Stimulated activated CD8-positive, alpha-beta memory T cell treated with anti-CD3 and anti-CD28 coated beads, Interleukin-15, amount 100 ng/mL, for 1 hour (primary cell): ENCODE results near the gene PER1.
"Not testable (repeated sequence)": the region's sequence is repeated elsewhere in the genome, so short reads cannot be mapped to it uniquely, and the experiment has no call there.

ENCODE experiments used
- DNase-seq: peaks from one replicate; pipeline ENCODE4 v3.0.0-alpha.2; 2020; ENCODE audit warnings: low read depth

The PER1 gene

DNA sequence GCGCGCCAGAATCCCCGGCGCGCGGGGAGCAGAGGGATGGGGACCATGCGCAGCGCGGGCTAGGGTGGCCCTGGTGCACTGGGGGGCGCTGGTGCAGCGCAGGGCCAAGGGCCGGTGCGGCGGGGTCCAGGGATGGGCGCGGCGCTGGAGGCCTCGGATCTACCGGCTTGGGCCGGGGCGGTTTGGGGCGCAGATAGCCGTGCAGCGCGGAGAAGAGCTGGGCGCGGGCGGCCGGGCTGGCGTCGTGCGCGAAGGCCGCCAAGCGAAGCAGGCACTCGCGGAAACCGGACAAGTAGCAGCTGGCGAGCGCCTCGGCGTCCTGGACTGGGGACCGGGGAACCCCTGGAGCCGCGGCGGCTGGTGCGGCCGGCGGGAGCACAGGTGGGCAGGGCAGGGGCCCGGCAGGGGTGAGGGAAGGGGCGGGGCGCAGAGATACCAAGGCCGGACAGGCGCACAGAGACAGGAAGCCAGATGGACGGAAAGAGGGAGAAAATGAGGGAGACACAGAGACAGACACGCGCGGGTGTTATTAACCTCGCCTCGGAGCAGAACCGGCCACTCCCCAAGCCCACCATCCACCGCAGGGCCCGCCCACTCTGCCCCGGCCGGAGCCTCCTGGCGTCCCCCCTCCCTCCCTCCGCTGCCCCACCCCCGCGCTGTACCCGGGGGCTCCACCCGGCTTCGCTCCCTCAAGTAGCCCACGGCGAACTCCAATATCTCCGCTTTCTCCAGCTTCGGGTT is 30.4 kb downstream of the PER1 start:
- no peak for DNase-seq

DNA sequence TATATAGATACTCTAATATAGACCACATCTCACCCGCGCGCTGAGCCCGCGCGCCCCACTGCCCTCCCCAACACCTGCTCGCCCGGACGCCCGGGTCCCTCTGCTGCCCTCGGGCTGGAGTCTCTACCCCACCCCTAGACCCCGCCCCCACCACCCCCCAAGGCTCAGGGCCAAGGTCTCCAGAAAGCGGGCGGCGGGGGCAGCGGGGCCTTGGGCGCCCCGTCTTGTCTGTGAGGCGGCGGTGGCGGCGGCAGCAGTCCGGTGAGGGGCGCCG is 30.9 kb downstream of the PER1 start:
- DNase-seq: no peak

GRCh38 chr17:8120520-8121406 is 31.4 kb downstream of the PER1 start:
- no peak for DNase-seq

DNA sequence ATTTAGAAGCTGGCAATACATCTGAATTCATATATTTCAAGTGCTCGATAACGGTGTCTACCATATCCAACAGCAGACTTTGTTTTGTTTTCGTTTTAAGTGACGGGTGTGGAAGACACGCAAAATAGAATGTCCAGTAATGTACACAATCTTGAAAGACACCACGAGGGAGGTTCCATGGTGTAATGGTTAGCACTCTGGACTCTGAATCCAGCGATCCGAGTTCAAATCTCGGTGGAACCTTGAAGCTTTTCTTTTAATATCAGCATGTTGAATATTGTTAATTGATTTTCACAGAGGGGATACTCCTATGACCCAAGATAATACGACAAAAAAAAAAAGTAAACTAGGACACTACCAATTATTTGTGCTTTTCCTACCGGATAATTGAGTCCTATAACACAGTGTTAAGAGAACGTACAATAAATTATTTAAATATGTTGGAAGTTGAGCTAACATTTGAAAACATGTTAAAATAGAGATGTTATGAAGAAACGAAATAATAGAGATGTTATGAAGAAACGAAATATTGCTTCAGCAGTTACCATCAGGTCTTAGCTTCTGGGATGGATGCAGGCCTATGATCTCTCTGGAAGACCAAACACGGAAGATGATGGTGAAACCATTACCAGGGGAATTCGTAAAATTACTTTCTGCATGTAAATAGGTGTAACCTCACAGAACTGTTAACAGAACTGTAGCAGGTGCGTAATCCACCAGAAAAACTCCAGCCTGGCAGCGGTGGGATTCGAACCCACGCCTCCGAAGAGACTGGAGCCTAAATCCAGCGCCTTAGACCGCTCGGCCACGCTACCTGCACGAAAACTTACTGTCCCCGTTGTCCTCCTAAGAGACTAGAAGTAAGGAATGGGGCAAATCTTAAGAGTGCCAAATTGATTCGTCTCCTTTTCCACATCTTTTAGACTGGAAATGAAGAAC is 32.4 kb downstream of the PER1 start:
- DNase-seq: peak; percentile 70

GRCh38 chr17:8118769-8119580 is 33.2 kb downstream of the PER1 start:
- DNase-seq: peak; percentile 62

GRCh38 chr17:8117980-8118768 is 34.0 kb downstream of the PER1 start, which contains the start of gene ALOXE3:
ALOXE3 (minus strand) TSS chr17:8118514; CDS start chr17:8117990, 524 bp downstream.
- no peak for DNase-seq

- no peak for DNase-seq
These were observed 34.7 kb downstream of the PER1 start for GRCh38 chr17:8117367-8117979.

DNA sequence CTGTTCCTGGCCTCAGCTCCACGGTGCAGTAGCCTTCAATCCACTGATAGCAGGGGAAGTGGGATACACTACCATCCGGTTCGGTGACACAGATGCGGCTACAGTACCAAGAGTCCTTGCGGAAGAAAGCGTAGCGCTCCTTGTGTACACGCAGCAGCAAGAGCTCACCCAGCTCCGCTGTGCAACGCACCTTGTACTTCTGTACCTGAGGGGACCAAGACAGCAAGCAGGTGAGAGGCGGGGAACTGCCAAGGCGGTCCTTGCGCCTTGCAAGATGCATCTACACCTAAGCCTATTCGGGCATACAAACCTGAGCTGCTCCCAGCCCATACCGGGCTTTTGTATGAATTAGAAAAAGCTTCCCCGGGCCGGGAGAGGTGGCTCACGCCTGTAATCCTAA is 35.4 kb downstream of the PER1 start:
- no peak for DNase-seq

DNA sequence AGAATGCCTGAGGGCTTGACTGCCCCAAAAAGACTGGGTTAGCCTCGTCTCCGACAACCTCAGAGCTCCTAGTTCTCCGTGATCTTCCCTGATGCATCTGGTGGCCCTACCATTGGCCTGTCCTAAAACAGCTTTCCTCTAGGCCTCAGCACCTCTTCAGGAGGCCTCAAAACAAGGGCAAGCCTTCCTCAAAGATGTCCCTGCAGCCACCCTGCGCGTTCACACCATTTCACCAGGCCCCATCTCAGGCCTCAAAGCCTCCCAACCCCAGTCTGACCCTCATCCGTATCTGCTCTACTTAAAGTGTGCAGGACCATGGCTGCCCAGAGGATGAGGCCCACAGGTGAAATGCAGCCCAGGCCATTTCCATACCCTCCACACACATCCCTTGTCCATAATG is 41.3 kb downstream of the PER1 start:
- DNase-seq: no peak

GRCh38 chr17:8110456-8110804 is 41.8 kb downstream of the PER1 start:
- DNase-seq: no peak

DNA sequence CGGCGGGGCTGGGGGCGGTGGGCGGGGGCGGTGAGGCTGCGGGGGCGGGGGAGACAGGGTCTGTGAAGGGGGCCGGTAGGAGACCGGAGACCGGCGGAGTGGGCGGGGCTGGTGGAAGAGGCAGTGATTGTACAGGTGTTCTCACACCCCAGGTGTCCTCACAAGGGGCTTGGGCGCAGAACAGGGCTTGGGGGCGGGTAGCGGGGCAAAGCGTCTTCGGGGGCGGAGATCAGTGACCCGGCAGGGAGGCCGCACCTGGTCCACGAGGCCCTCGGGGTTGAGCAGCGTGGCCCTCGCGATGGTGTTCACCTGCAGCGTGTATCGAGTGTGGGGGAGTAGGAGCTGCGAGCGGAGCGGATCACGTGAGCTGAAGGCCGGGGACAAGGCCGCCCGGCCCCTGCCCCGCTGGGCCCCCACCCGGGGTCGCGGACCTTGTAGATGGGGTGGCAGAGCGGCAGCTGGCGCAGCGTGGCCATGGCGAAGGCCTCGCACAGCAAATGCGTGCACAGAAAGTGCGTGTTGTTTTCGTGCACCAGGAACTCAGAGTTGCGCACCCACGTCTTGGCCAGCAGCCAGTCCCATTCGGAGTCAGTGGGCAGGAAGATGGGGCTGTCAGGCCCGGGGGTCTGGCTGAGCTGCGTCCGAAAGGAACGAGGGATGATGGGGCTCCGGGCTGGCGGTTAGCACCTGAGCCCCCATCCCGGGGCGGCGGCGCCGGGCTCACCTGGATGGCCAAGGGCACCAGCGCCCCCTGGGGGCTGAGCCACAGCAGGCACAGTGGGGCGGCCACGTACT is 42.3 kb downstream of the PER1 start:
- DNase-seq: peak; percentile 58

GRCh38 chr17:8108972-8109660 is 43.1 kb downstream of the PER1 start:
- no peak for DNase-seq

DNA sequence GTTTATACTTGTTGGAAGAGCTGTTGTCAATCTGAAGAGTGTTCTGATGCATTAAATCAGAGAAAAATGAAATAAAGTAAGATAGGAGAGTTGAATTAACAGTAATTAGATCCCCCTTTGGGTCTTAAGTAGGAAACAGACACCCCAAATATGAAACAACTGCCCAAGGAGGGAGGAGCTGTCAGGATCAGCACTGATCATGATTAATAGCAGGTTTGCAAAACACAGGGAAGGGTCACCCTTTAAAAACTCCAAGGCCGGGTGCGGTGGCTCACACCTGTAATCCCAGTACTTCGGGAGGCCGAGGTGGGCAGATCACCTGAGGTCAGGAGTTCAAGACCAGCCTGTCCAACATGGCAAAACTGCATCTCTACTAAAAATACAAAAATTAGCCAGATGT is 45.2 kb downstream of the PER1 start:
- DNase-seq: not testable (repeated sequence)

- no peak for DNase-seq
These were observed 46.2 kb downstream of the PER1 start for GRCh38 chr17:8105957-8106398.

DNA sequence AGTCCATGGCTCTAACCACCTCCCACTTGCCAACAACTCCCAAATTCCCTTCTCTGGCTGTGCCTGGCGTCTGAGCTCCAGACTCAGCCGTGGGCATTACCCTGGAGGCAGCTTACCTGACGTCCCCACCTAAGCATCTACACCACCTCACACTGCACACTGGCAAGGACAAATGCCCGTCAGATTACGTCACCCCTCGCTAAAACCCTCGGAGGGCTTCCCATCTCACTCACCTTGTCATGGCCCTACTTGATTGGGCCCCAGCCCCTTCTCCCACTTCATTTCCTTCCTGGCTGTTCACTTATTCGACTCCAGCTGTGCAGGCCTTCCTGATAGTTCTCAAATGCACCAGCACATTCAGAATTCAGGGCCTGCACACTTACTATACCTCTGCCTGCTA is 47.3 kb downstream of the PER1 start:
- no peak for DNase-seq

DNA sequence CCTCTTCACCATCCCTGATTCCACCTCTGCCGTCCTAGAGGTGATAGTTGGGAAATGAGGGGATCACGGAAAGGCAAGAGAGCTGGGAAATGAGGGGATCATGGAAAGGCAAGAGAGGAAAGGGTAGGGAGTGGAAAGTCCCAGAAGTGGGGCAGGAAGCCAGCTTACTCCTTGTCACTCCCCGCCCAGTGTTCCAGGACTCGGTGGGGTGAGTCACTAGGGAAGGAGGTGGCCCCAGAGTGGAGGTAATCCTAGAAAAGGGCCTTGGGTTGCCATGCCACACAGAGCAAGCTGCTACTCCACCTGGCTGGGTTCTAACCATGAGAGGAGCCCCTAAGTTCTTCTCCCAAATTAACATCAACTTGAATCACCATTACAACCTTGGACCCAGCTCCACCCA is 48.7 kb downstream of the PER1 start:
- DNase-seq: no peak

GRCh38 chr17:8101721-8102120 is 50.5 kb downstream of the PER1 start:
- no peak for DNase-seq

DNA sequence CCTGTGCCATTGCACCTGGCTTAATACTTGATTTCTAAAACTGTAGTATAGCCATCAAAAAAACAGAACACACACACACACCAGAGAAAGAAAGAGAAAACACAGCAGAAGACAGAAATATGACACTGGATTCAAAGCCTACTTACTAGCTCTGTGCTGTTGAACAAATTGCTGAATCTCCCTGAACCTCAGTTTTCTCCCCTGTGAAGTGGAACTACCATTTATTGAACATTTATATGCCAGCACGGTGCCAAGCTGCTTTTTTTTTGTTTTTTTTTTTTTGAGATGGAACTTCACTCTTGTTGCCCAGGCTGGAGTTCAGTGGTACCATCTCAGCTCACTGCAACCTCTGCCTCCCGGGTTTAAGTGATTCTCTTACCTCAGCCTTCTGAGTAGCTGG is 51.4 kb downstream of the PER1 start:
- no peak for DNase-seq

GRCh38 chr17:8100111-8100510 is 52.1 kb downstream of the PER1 start:
- no peak for DNase-seq
